ENCODE data around the gene KCNF1. TPM values are rescaled to one million over a fixed set of nuclear protein-coding genes. Genes with fewer than 3 reads are reported as not detected.

Gene KCNF1
- total RNA-seq (2021; ENCODE audit: unreplicated experiment): 0.52 TPM
- polyA plus RNA-seq (2012): 1.5 and 2.5 TPM in 2 replicates
- Bru-seq, nascent RNA: percentile 20 among the genes with signal in this experiment
- BruChase-seq, experiment 1, labeled RNA remaining after a 6-hour chase: percentile 32 among the genes with signal in this experiment
- BruChase-seq, experiment 2, labeled RNA remaining after a 2-hour chase: percentile 29 among the genes with signal in this experiment
- long read RNA-seq, transcript KCNF1-201 (1 exons, 2,289 nt): major isoform, 6 of 6 reads
- long read RNA-seq, partial matches to known transcripts: 0 of 6 reads
- long read RNA-seq, other reads (novel, unspliced or antisense): 0 of 6 reads

- no TSS peak for BruUV-seq (replicated peaks)
- Histone ChIP-seq H3K9me2 (ENCODE audit: insufficient read depth) (no peaks in the 10 kb centered on the region), H3K9me3 (ENCODE audit: control insufficient read depth in 1 of 2, insufficient read depth in 1 of 2, low read depth in 1 of 2, low read length in 2 of 2) (no peaks in the 10 kb centered on the region), H4K20me1 (ENCODE audit: insufficient read depth) (no peaks in the 10 kb centered on the region), H2AFZ (ENCODE audit: low read depth, low read length, poor library complexity, severe bottlenecking) (no peak within 1 kb of the TSS), H3K79me2 (ENCODE audit: insufficient read depth, low read length) (no peaks in the 10 kb centered on the region), H3K27me3 (ENCODE audit: insufficient read depth, low read length) (no peaks in the 10 kb centered on the region), H3K36me3 (ENCODE audit: control insufficient read depth in 1 of 2, insufficient read depth in 2 of 2, low read length in 2 of 2) (no peaks in the 10 kb centered on the region), H3K4me1 (ENCODE audit: control insufficient read depth in 1 of 2, insufficient read depth in 2 of 2, low read length in 2 of 2) (peaks cover 3 to 22% of the 10 kb centered on the region in 2 experiments; a peak in 3 of 4 replicates), H3K4me3 (replicated peaks in 1 of 2; ENCODE audit: low read depth in 1 of 2, low read length in 2 of 2) (peak within 1 kb of the TSS; percentile 27 to 54), H3K9ac (ENCODE audit: low read length) (peak within 1 kb of the TSS; percentile 40), H3K4me2 (ENCODE audit: low read length) (peak within 1 kb of the TSS; percentile 80), H3K27ac (ENCODE audit: low read depth, low read length) (no peak within 1 kb of the TSS)
- ChIA-PET RAD21 (ENCODE audit: low non-redundant PET in 1 of 2, low total read pairs in 2 of 2, uncharacterized antibody in 2 of 2, unreplicated experiment in 2 of 2) (no interaction called here), CTCF (interaction anchor here (1.1 kb wide), 1 partner anchor 11 kb away, joined by 4 read pairs; no protein-coding TSS in a partner anchor), POLR2A (interaction anchor here (0.6 kb wide), 1 partner anchor 58 kb away, joined by 3 read pairs; no protein-coding TSS in a partner anchor)
- intact Hi-C loops (cut with micrococcal nuclease): no loop called here
- DNase-seq (ENCODE audit: low read depth, low spot score): no peak
- ATAC-seq: peak; percentile 52
- no peak for TF ChIP-seq MAX (IDR thresholded peaks at IDR 0.05)
- no peak for TF ChIP-seq CEBPB (IDR thresholded peaks at IDR 0.05; ENCODE audit: low read depth)
- peak; percentile 14; the same call in 1 of the 2 replicates for TF ChIP-seq POLR2AphosphoS5 (IDR thresholded peaks at IDR 0.05; ENCODE audit: low read depth, low read length)
- TF ChIP-seq EZH2phosphoT487 (IDR thresholded peaks at IDR 0.05; ENCODE audit: borderline replicate concordance): no peak
- no peak for TF ChIP-seq SIN3A (IDR thresholded peaks at IDR 0.05; ENCODE audit: low read depth)
- TF ChIP-seq, protein P1, sequence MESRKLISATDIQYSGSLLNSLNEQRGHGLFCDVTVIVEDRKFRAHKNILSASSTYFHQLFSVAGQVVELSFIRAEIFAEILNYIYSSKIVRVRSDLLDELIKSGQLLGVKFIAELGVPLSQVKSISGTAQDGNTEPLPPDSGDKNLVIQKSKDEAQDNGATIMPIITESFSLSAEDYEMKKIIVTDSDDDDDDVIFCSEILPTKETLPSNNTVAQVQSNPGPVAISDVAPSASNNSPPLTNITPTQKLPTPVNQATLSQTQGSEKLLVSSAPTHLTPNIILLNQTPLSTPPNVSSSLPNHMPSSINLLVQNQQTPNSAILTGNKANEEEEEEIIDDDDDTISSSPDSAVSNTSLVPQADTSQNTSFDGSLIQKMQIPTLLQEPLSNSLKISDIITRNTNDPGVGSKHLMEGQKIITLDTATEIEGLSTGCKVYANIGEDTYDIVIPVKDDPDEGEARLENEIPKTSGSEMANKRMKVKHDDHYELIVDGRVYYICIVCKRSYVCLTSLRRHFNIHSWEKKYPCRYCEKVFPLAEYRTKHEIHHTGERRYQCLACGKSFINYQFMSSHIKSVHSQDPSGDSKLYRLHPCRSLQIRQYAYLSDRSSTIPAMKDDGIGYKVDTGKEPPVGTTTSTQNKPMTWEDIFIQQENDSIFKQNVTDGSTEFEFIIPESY (IDR thresholded peaks at IDR 0.05; ENCODE audit: extremely low read depth, insufficient replicate concordance, low read length): no peak
- peak; percentile 2 for TF ChIP-seq YY1 (IDR thresholded peaks at IDR 0.05; ENCODE audit: extremely low read depth, insufficient replicate concordance, low read depth, low read length)
- TF ChIP-seq SP1 (IDR thresholded peaks at IDR 0.05; ENCODE audit: low read depth): no peak
- TF ChIP-seq ZNF274 (IDR thresholded peaks at IDR 0.05; ENCODE audit: low read depth, low read length): no peak
- TF ChIP-seq CTCF (IDR thresholded peaks at IDR 0.05 in 2 of 3, conservative IDR thresholded peaks at IDR 0.05 in 1 of 3; ENCODE audit: borderline replicate concordance in 1 of 3, insufficient read depth in 1 of 3, low read depth in 2 of 3, low read length in 2 of 3): 0 out of 6 replicates have a peak, but pooled peaks of 1 of the 3 experiments have one; percentile 17
- peak; percentile 31; the same call in 1 of the 2 replicates for TF ChIP-seq RAD21 (IDR thresholded peaks at IDR 0.05; ENCODE audit: low read depth)
- TF ChIP-seq, protein P2, sequence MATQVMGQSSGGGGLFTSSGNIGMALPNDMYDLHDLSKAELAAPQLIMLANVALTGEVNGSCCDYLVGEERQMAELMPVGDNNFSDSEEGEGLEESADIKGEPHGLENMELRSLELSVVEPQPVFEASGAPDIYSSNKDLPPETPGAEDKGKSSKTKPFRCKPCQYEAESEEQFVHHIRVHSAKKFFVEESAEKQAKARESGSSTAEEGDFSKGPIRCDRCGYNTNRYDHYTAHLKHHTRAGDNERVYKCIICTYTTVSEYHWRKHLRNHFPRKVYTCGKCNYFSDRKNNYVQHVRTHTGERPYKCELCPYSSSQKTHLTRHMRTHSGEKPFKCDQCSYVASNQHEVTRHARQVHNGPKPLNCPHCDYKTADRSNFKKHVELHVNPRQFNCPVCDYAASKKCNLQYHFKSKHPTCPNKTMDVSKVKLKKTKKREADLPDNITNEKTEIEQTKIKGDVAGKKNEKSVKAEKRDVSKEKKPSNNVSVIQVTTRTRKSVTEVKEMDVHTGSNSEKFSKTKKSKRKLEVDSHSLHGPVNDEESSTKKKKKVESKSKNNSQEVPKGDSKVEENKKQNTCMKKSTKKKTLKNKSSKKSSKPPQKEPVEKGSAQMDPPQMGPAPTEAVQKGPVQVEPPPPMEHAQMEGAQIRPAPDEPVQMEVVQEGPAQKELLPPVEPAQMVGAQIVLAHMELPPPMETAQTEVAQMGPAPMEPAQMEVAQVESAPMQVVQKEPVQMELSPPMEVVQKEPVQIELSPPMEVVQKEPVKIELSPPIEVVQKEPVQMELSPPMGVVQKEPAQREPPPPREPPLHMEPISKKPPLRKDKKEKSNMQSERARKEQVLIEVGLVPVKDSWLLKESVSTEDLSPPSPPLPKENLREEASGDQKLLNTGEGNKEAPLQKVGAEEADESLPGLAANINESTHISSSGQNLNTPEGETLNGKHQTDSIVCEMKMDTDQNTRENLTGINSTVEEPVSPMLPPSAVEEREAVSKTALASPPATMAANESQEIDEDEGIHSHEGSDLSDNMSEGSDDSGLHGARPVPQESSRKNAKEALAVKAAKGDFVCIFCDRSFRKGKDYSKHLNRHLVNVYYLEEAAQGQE (IDR thresholded peaks at IDR 0.05; ENCODE audit: low read depth): no peak
- TF ChIP-seq POLR2A (IDR thresholded peaks at IDR 0.05; ENCODE audit: borderline replicate concordance, extremely low read depth, insufficient read depth, insufficient read length): no peak
- TF ChIP-seq FOSL1 (IDR thresholded peaks at IDR 0.05; ENCODE audit: low read depth): no peak
- TF ChIP-seq CBX3 (IDR thresholded peaks at IDR 0.05; ENCODE audit: low read depth): no peak
- no peak for TF ChIP-seq EGR1 (IDR thresholded peaks at IDR 0.05; ENCODE audit: low read depth)
Measured at GRCh38 chr2:10911291-10912075, at the start of gene KCNF1. Gene KCNF1 (plus strand): TSS chr2:10911934. CDS start chr2:10912427, 493 bp downstream.

Data from HCT116 (cell line).